EL (cell line): ENCODE measurements around the gene EAPP.
A peak's percentile ranks its signal among the peaks of the same experiment; 100 is the strongest.
"Not testable (repeated sequence)": the region's sequence is repeated elsewhere in the genome, so short reads cannot be mapped to it uniquely, and the experiment has no call there.

Experiments used
- DNase-seq: peaks from one replicate; pipeline ENCODE4 v3.0.0-alpha.2; 2016

EAPP gene

GRCh38 chr14:34539407-34540180 is at the start of gene EAPP:
Gene EAPP (minus strand): TSS chr14:34539701. CDS start chr14:34539628, 73 bp downstream.
- peak; percentile 97 for DNase-seq

GRCh38 chr14:34583525-34583924 is 44.0 kb upstream of the EAPP start:
- no peak for DNase-seq

GRCh38 chr14:34582117-34582680 is 42.7 kb upstream of the EAPP start:
- DNase-seq = no peak

- DNase-seq = no peak
Observed at GRCh38 chr14:34580381-34580780, 40.9 kb upstream of the EAPP start.

GRCh38 chr14:34571771-34572170 is 32.3 kb upstream of the EAPP start:
- no peak for DNase-seq

GRCh38 chr14:34569750-34570149 is 30.2 kb upstream of the EAPP start:
- DNase-seq = peak; percentile 25

- no peak for DNase-seq
Observed at GRCh38 chr14:34568803-34569202, 29.3 kb upstream of the EAPP start.

- DNase-seq = no peak
Observed at GRCh38 chr14:34562776-34563150, 23.3 kb upstream of the EAPP start.

GRCh38 chr14:34562037-34562775 is 22.7 kb upstream of the EAPP start:
- DNase-seq = not testable (repeated sequence)

- DNase-seq = not testable (repeated sequence)
Observed at GRCh38 chr14:34556498-34556829, 17.0 kb upstream of the EAPP start.

GRCh38 chr14:34555583-34556497 is 16.3 kb upstream of the EAPP start:
- not testable (repeated sequence) for DNase-seq

GRCh38 chr14:34554540-34555250 is 15.2 kb upstream of the EAPP start:
- DNase-seq = peak; percentile 79

- not testable (repeated sequence) for DNase-seq
Observed at GRCh38 chr14:34549276-34549966, 9.9 kb upstream of the EAPP start.

- DNase-seq = peak; percentile 23
Observed at GRCh38 chr14:34548472-34548981, 9.0 kb upstream of the EAPP start.

- DNase-seq = not testable (repeated sequence)
Observed at GRCh38 chr14:34547136-34547520, 7.6 kb upstream of the EAPP start.

- not testable (repeated sequence) for DNase-seq
Observed at GRCh38 chr14:34546272-34547135, 7.0 kb upstream of the EAPP start.

- not testable (repeated sequence) for DNase-seq
Observed at GRCh38 chr14:34540181-34541059, 919 bp upstream of the EAPP start.

- no peak for DNase-seq
Observed at GRCh38 chr14:34538871-34539406, 562 bp downstream of the EAPP start.

GRCh38 chr14:34538096-34538495 is 1.4 kb downstream of the EAPP start:
- not testable (repeated sequence) for DNase-seq
